ENCODE data around the gene MEGF10.

- TF ChIP-seq CTCF (IDR thresholded peaks at IDR 0.05) (no peak), EZH2 (IDR thresholded peaks at IDR 0.05; ENCODE audit: borderline replicate concordance, insufficient read depth, low read depth, low read length, poor library complexity, severe bottlenecking) (no peak)
Observed at GRCh38 chr5:127386557-127386956, 96.0 kb downstream of the MEGF10 start.
